Endothelial cell of umbilical vein (primary cell): Measurements from ENCODE around the gene ZDHHC13.

Experiments
- EZH2 ChIP-seq: IDR thresholded peaks from 2 replicates; pipeline ENCODE4 v1.6.1; 2012; ENCODE audit warnings: borderline replicate concordance, low read depth, mild to moderate bottlenecking, moderate library complexity, low read length, inconsistent platforms; ENCODE audit not compliant: severe bottlenecking
- FOS ChIP-seq: IDR thresholded peaks from 2 replicates; pipeline ENCODE4 v1.6.1; 2011; ENCODE audit warnings: mild to moderate bottlenecking, low read length, moderate library complexity, borderline replicate concordance; ENCODE audit not compliant: insufficient read depth
- GATA2 ChIP-seq: IDR thresholded peaks from 2 replicates; pipeline ENCODE4 v1.7.0; 2011; ENCODE audit warnings: low read depth, mild to moderate bottlenecking, moderate library complexity, mixed read lengths, low read length; ENCODE audit not compliant: insufficient read length, insufficient read depth
- JUN ChIP-seq: IDR thresholded peaks from 2 replicates; pipeline ENCODE4 v1.6.1; 2011; ENCODE audit warnings: borderline replicate concordance, low read depth; ENCODE audit not compliant: insufficient read length, insufficient read depth
- MYC ChIP-seq: IDR thresholded peaks from one replicate; pipeline ENCODE4 v1.6.1; 2011; ENCODE audit warnings: mild to moderate bottlenecking, low read depth, low read length
- POLR2A ChIP-seq: IDR thresholded peaks from 2 replicates; pipeline ENCODE4 v1.6.1; 2012; ENCODE audit warnings: low read depth, mild to moderate bottlenecking, control low read depth, low read length
- POLR2AphosphoS5 ChIP-seq: IDR thresholded peaks from 2 replicates; pipeline ENCODE4 v1.6.1; 2012; ENCODE audit warnings: low read depth, mild to moderate bottlenecking, control low read depth, low read length, moderate library complexity; ENCODE audit not compliant: insufficient read depth
- TF ChIP-seq, protein P1 (sequence below), 2 donors: IDR thresholded peaks; 1 replicate in 1 of 2; 2 replicates in 1 of 2; pipeline ENCODE4 v1.5.1; 2011; ENCODE audit warnings: low read length in 2 of 2, mild to moderate bottlenecking in 2 of 2, moderate library complexity in 2 of 2, control low read depth in 1 of 2, inconsistent platforms in 1 of 2, low read depth in 1 of 2; ENCODE audit not compliant: insufficient read depth in 1 of 2; ENCODE audit errors: extremely low read depth in 1 of 2
- TF ChIP-seq, protein P2 (sequence below): IDR thresholded peaks from 2 replicates; pipeline ENCODE4 v1.6.1; 2011; ENCODE audit not compliant: insufficient read depth, insufficient read length

DNA sequence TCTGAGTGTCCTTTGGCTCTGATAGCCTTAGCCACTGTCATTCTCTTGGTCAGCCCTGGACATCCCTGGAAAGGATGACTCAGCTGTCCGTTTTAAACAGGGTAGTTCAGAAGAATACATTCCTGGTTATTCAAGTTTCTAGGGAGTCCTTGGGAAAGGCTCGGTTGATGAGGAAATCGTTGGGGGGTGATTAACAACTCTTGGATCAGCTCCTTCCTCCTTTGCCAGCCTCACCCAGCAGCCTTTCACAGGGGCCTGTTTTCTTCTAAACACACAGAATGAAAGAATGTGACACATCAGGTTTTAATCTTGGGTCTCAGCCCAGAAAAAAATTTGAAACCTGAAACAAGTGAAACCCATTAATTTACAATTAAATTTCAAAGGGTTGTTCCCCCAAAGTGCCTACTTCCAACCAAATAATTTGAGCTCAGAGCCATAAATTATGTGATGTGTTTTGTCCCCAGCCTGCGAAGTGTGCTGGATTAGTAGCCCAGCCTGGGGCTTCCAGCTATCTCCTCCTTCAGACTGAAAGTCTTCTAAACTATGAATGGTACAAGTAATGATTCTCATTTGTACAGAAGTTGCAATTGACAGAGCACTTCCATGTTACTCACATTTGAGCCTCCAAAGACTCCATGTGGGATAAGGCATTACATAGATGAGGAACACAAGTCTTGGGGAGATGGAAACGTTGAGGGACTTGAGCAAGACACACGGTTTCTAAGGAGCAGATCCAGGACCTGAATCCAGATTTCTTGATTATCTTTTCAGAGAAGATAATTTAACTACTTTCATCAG lies 37.1 kb upstream of the ZDHHC13 start:
- TF ChIP-seq EZH2 (no peak), POLR2AphosphoS5 (peak; percentile 77), POLR2A (peak; percentile 5), FOS (peak; percentile 92), JUN (peak; percentile 66), MYC (no peak), GATA2 (peak; percentile 68)
- TF ChIP-seq, protein P1, sequence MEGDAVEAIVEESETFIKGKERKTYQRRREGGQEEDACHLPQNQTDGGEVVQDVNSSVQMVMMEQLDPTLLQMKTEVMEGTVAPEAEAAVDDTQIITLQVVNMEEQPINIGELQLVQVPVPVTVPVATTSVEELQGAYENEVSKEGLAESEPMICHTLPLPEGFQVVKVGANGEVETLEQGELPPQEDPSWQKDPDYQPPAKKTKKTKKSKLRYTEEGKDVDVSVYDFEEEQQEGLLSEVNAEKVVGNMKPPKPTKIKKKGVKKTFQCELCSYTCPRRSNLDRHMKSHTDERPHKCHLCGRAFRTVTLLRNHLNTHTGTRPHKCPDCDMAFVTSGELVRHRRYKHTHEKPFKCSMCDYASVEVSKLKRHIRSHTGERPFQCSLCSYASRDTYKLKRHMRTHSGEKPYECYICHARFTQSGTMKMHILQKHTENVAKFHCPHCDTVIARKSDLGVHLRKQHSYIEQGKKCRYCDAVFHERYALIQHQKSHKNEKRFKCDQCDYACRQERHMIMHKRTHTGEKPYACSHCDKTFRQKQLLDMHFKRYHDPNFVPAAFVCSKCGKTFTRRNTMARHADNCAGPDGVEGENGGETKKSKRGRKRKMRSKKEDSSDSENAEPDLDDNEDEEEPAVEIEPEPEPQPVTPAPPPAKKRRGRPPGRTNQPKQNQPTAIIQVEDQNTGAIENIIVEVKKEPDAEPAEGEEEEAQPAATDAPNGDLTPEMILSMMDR (IDR thresholded peaks at IDR 0.05; ENCODE audit: extremely low read depth in 1 of 2, insufficient read depth in 1 of 2, low read depth in 1 of 2, low read length in 2 of 2) = no peak
- TF ChIP-seq, protein P2, sequence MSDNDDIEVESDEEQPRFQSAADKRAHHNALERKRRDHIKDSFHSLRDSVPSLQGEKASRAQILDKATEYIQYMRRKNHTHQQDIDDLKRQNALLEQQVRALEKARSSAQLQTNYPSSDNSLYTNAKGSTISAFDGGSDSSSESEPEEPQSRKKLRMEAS = no peak
